ENCODE data around the gene LRCH1. TPM values are rescaled to one million over a fixed set of nuclear protein-coding genes. Genes with fewer than 3 reads are reported as not detected.
"Not testable (repeated sequence)": the region's sequence is repeated elsewhere in the genome, so short reads cannot be mapped to it uniquely, and the experiment has no call there.

LRCH1 gene
- total RNA-seq, 2 donors from 2014 or later = 24.9 to 26.0 TPM

DNA sequence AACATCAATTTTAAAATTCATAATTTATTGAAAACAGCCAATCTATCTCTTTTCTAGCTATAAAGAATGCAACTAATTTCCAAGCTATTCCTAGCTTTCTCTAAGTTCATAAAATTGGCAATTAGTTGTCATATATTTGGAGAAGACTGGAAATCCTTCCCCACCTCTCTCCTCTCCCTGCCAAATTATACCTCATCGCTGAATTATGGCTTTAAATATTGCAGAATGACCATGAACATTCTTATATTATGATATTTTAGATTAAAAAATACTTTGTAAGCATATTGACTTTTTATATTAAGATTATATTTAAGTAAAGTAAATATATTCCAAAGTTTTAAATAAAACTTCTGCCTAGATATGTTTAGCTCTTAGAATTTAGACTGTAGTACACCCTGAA lies 185.8 kb downstream of the LRCH1 start:
- H3K4me1 Mint-ChIP-seq (ENCODE audit: low read depth in 2 of 2) = no peaks in the 10 kb centered on the region
- ATAC-seq (no peak), DNase-seq (ENCODE audit: low spot score) (no peak)
- no peak overlapping the region for H3K27ac Mint-ChIP-seq
- no peaks in the 10 kb centered on the region for H3K27me3 Mint-ChIP-seq
- no peaks in the 10 kb centered on the region for H3K9me3 Mint-ChIP-seq
- peaks cover 11% of the 10 kb centered on the region for H3K36me3 Mint-ChIP-seq
- no peak overlapping the region for H3K4me3 Mint-ChIP-seq

DNA sequence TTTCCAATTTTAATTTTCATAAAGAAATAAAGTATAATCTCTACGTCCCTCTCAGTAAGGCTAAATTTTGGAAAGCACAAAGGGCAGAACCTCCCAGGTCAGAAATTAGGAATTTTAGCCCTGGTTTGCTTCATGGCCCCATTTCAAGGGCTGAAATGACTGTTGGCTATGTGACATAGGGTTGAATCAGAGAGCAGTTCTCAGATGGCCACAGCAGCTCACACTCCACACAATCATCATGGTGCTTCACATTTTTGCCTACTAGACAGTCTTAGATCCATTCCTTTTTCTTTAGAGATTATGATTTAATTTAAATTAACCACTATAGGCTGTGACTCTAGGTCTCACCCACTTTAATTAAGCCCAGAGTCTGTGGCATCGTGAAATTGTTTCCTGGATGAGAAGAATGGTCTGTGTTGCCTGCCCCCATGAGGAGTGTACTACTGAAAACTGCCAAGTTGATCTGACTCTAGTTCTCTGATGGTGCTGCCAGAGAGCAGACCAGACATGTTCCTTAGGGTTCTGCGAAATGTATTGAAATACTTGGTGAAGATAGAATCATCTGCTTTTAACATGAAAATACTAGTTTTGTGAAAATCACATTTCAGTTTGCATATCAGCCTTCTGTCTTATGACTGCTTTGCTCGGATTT lies 186.6 kb downstream of the LRCH1 start:
- Mint-ChIP-seq H3K36me3 (peaks cover 11% of the 10 kb centered on the region), H3K27ac (no peak overlapping the region), H3K4me1 (ENCODE audit: low read depth in 2 of 2) (no peaks in the 10 kb centered on the region)

GRCh38 chr13:46743191-46743590 lies 190.2 kb downstream of the LRCH1 start:
- no peak overlapping the region for H3K27ac Mint-ChIP-seq
- no peak for DNase-seq (ENCODE audit: low spot score)
- H3K4me1 Mint-ChIP-seq (ENCODE audit: low read depth in 2 of 2) = no peaks in the 10 kb centered on the region
- no peaks in the 10 kb centered on the region for H3K9me3 Mint-ChIP-seq
- H3K36me3 Mint-ChIP-seq = peaks cover 7% of the 10 kb centered on the region
- H3K4me3 Mint-ChIP-seq = no peak overlapping the region
- no peak for ATAC-seq
- H3K27me3 Mint-ChIP-seq = no peaks in the 10 kb centered on the region

More for the DNA sequence above, 186.6 kb downstream of the LRCH1 start:
- DNase-seq (ENCODE audit: low spot score) = no peak
- ATAC-seq = no peak
- no peak overlapping the region for H3K4me3 Mint-ChIP-seq
- no peaks in the 10 kb centered on the region for H3K9me3 Mint-ChIP-seq
- no peaks in the 10 kb centered on the region for H3K27me3 Mint-ChIP-seq

DNA sequence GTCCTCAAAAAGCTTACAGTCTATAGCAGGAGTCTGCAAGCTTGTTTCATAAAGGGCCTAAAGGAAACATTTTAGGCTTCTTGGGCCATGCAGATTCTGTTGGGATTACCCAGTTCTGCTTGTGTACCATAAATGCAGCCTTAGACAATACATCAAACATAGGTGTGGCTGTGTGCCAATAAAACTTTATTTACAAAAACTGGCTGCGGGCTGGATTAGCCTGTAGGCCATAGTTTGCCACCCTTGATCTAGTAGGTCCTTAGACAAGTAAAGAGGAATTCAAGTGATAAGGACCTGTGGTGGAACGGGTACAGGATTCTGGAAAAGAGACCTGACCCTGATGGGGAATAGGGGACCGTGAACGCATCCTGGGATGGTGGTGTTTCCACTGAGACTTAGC lies 192.1 kb downstream of the LRCH1 start:
- H3K36me3 Mint-ChIP-seq = peaks cover 7% of the 10 kb centered on the region
- H3K4me1 Mint-ChIP-seq (ENCODE audit: low read depth in 2 of 2) = peaks cover 9 to 10% of the 10 kb centered on the region in 2 donors
- no peaks in the 10 kb centered on the region for H3K9me3 Mint-ChIP-seq
- H3K27me3 Mint-ChIP-seq = no peaks in the 10 kb centered on the region
- no peak overlapping the region for H3K4me3 Mint-ChIP-seq
- no peak for DNase-seq (ENCODE audit: low spot score)
- ATAC-seq = no peak
- no peak overlapping the region for H3K27ac Mint-ChIP-seq

GRCh38 chr13:46745706-46746105 lies 192.7 kb downstream of the LRCH1 start:
- Mint-ChIP-seq H3K27me3 (no peaks in the 10 kb centered on the region), H3K4me1 (ENCODE audit: low read depth in 2 of 2) (peaks cover 12 to 16% of the 10 kb centered on the region in 2 donors), H3K9me3 (no peaks in the 10 kb centered on the region), H3K27ac (no peak overlapping the region), H3K4me3 (no peak overlapping the region), H3K36me3 (peaks cover 7% of the 10 kb centered on the region)
- DNase-seq (ENCODE audit: low spot score) (no peak), ATAC-seq (no peak)

GRCh38 chr13:46747031-46747820 lies 194.3 kb downstream of the LRCH1 start:
- H3K27ac Mint-ChIP-seq = peak overlapping the region in 1 of 2 donors; percentile 25
- no peaks in the 10 kb centered on the region for H3K27me3 Mint-ChIP-seq
- peaks cover 4% of the 10 kb centered on the region for H3K36me3 Mint-ChIP-seq
- H3K9me3 Mint-ChIP-seq = no peaks in the 10 kb centered on the region
- no peak for DNase-seq (ENCODE audit: low spot score)
- H3K4me3 Mint-ChIP-seq = no peak overlapping the region
- H3K4me1 Mint-ChIP-seq (ENCODE audit: low read depth in 2 of 2) = peaks cover 24 to 29% of the 10 kb centered on the region in 2 donors
- no peak for ATAC-seq

DNA sequence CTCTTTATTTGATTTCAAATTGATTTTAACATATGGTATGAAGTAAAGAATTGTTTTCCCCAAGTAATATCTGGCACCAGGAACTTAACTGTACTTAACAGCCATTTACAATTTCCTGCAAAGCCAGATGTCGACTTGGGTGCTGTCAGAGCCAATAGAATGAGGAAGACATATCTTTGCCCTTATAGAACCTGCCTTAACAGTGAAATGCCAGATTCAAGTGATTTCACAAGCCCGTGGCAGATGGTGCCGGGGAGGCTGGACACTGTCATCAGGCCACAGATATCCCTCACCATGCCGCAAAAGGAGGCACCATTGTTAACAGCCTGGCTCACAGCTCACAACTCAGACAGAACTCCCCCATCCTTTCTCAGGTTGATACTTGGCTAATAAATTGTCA lies 195.3 kb downstream of the LRCH1 start:
- DNase-seq (ENCODE audit: low spot score) = no peak
- Mint-ChIP-seq H3K27me3 (no peaks in the 10 kb centered on the region), H3K36me3 (peaks cover 4% of the 10 kb centered on the region), H3K27ac (no peak overlapping the region), H3K4me3 (no peak overlapping the region), H3K9me3 (no peaks in the 10 kb centered on the region), H3K4me1 (ENCODE audit: low read depth in 2 of 2) (peaks cover 29 to 40% of the 10 kb centered on the region in 2 donors)
- no peak for ATAC-seq

DNA sequence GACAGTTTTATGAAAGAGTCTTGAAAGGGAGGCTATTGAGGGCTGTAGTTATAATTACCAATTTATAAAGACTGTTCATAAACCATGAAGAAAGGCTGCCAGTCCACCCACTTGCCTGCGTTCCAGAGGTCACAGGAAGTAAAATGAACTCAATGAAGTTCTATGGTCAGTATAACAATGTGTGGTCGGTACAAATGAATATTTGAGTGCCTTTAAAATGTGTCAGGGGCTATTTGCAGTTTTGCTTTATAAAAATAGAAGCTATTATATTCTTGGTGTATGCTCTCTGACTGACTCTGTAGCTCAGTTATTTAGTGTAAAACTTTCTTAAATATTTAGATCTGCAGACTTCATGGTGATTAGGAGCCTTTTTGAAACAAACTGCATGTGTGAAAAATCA lies 197.0 kb downstream of the LRCH1 start:
- peaks cover 4% of the 10 kb centered on the region for H3K36me3 Mint-ChIP-seq
- H3K4me3 Mint-ChIP-seq = no peak overlapping the region
- no peak overlapping the region for H3K27ac Mint-ChIP-seq
- H3K27me3 Mint-ChIP-seq = peaks cover 0 to 2% of the 10 kb centered on the region in 2 donors
- H3K9me3 Mint-ChIP-seq = no peaks in the 10 kb centered on the region
- ATAC-seq = no peak
- peaks cover 43 to 55% of the 10 kb centered on the region in 2 donors for H3K4me1 Mint-ChIP-seq (ENCODE audit: low read depth in 2 of 2)
- no peak for DNase-seq (ENCODE audit: low spot score)

GRCh38 chr13:46751811-46752635 lies 199.1 kb downstream of the LRCH1 start:
- Mint-ChIP-seq H3K9me3 (no peaks in the 10 kb centered on the region), H3K4me3 (peak overlapping the region; percentile 89), H3K4me1 (ENCODE audit: low read depth in 2 of 2) (peaks cover 43 to 58% of the 10 kb centered on the region in 2 donors), H3K36me3 (peaks cover 4% of the 10 kb centered on the region), H3K27ac (peak overlapping the region; percentile 79 to 83), H3K27me3 (peaks cover 4% of the 10 kb centered on the region in 2 donors)
- ATAC-seq (peak; percentile 100), DNase-seq (ENCODE audit: low spot score) (peak; percentile 90)

GRCh38 chr13:46753137-46753536 lies 200.2 kb downstream of the LRCH1 start:
- peak overlapping the region; percentile 62 for H3K4me3 Mint-ChIP-seq
- H3K27me3 Mint-ChIP-seq = peaks cover 12 to 15% of the 10 kb centered on the region in 2 donors
- H3K27ac Mint-ChIP-seq = peak overlapping the region in 1 of 2 donors; percentile 83
- ATAC-seq = no peak
- no peaks in the 10 kb centered on the region for H3K9me3 Mint-ChIP-seq
- H3K36me3 Mint-ChIP-seq = peaks cover 4% of the 10 kb centered on the region
- H3K4me1 Mint-ChIP-seq (ENCODE audit: low read depth in 2 of 2) = peaks cover 49 to 69% of the 10 kb centered on the region in 2 donors
- DNase-seq (ENCODE audit: low spot score) = no peak

DNA sequence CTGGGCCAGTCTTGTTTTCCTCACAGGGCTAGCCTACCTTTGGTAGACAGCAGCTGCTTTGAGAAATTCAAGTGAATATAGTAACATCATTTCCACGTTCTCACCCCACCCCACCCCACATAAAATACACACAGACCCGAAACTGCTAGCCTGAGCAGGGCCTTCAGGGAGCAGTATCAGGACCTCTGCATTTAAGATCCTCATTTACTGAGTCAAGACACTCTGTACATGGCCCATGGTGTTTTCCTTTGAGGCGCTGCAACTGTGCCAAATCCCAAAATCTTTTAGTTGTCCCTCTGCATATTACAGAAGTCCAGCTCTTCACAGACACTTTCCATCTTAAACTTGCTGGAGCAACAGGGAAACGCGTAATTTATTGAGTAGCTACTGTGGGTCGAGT lies 200.9 kb downstream of the LRCH1 start:
- no peak for DNase-seq (ENCODE audit: low spot score)
- H3K27ac Mint-ChIP-seq = peak overlapping the region in 1 of 2 donors; percentile 9
- H3K4me1 Mint-ChIP-seq (ENCODE audit: low read depth in 2 of 2) = peaks cover 52 to 72% of the 10 kb centered on the region in 2 donors

DNA sequence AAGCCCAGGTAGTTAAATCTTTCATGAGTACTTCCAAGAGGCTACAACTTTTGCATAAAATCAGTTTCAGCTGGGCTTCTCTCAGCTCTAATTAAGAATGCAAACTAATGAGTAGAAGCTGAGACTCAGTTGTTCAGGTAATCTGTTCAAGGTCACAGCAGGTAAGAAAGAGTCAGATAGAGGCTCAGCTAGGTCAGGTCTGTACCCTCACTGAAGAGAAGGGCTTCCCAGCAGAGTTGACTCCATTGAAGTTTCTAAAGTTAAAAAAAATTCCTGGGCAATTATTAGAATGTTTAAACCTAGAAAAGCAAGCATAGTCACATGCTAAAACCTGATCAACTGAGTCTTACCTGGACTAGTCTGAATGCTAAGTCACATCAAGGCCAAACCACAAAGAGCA lies 201.8 kb downstream of the LRCH1 start:
- Mint-ChIP-seq H3K36me3 (peaks cover 4% of the 10 kb centered on the region), H3K4me1 (ENCODE audit: low read depth in 2 of 2) (peaks cover 53 to 69% of the 10 kb centered on the region in 2 donors), H3K27ac (no peak overlapping the region), H3K27me3 (peaks cover 19 to 21% of the 10 kb centered on the region in 2 donors), H3K4me3 (no peak overlapping the region), H3K9me3 (no peaks in the 10 kb centered on the region)
- DNase-seq (ENCODE audit: low spot score) (no peak), ATAC-seq (no peak)

More for the DNA sequence above, 200.9 kb downstream of the LRCH1 start:
- H3K27me3 Mint-ChIP-seq = peaks cover 17 to 20% of the 10 kb centered on the region in 2 donors
- peak overlapping the region; percentile 34 for H3K4me3 Mint-ChIP-seq
- ATAC-seq = no peak
- peaks cover 4% of the 10 kb centered on the region for H3K36me3 Mint-ChIP-seq
- no peaks in the 10 kb centered on the region for H3K9me3 Mint-ChIP-seq

- H3K9me3 Mint-ChIP-seq; H3K36me3 Mint-ChIP-seq; ATAC-seq; H3K27ac Mint-ChIP-seq; H3K4me3 Mint-ChIP-seq; DNase-seq (ENCODE audit: low spot score): not testable (repeated sequence)
- Mint-ChIP-seq H3K27me3 (peaks cover 24 to 28% of the 10 kb centered on the region in 2 donors), H3K4me1 (ENCODE audit: low read depth in 2 of 2) (peaks cover 55 to 68% of the 10 kb centered on the region in 2 donors)
These were observed 202.5 kb downstream of the LRCH1 start for GRCh38 chr13:46755508-46755907.

Data from natural killer cell treated with Interleukin-12 subunit alpha and Interleukin-12 subunit beta and Interleukin-15 and Interleukin-18, amount 100 ng/mL, for 72 hours (primary cell).